Bronchial smooth muscle cell (primary cell): Measurements from ENCODE around the gene NAA60. TPM values are rescaled to one million over a fixed set of nuclear protein-coding genes. Genes with fewer than 3 reads are reported as not detected.

Experiments
- total RNA-seq: library from RNA; depleted of rRNA; stranded (reverse); fragments of >200 nt; gene quantifications from 2 replicates; pipeline ENCODE4 v1.2.1, GENCODE V29; 2014

The NAA60 gene
- 8.4 and 14.6 TPM in 2 replicates for total RNA-seq

DNA sequence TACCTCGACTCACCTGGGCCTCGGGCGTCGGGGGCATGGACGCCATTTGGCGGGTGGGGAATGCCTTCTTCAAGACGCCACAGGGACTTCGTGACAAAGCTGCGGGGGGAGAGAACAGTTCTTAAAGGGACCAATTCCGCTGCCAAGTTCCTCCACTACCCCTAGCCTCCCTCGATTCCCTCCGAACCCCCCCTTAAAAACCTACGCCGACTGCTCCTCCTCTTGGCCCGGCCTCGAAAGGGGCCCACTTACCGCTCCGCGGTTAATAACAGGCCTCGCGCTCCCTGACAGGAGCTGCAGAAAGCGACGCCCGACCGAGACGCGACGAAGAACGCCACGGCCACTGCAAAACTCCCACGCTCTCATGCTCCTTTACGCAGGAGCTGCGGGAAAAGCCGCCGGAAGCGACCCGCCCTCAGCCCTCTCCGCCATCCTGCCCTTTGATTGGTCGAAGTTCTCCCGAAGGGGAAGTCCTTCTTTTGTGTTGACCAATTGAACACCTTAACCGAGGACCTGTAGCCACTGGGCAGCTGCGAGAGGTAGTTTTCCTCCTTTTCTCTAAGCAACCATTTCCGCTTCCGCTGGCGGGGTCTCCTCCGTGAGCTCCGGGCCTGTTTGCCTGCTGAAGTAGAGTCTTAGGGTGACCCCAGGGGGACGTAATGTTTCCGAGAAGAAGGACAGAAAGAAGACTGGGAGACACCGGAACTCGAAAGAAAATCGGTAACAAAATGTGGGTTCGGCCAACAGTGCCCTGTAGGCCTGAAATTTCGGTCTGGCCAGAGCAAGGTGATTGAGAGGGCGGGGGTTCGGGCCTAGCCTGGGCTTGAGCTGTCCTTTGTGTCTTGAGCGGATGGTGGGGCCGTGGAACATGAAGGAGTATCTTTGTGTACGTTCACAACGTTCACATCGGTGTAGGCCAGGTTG, at the start of gene NAA60, which contains the start of gene ZNF597:
NAA60 (plus strand) TSS at position 573 of the 924 bp plus-strand sequence. CDS start 32,548 bp downstream, outside the sequence.
ZNF597 (minus strand) TSS at position 397 of the 924 bp plus-strand sequence; CDS start at position 46, 351 bp downstream.

DNA sequence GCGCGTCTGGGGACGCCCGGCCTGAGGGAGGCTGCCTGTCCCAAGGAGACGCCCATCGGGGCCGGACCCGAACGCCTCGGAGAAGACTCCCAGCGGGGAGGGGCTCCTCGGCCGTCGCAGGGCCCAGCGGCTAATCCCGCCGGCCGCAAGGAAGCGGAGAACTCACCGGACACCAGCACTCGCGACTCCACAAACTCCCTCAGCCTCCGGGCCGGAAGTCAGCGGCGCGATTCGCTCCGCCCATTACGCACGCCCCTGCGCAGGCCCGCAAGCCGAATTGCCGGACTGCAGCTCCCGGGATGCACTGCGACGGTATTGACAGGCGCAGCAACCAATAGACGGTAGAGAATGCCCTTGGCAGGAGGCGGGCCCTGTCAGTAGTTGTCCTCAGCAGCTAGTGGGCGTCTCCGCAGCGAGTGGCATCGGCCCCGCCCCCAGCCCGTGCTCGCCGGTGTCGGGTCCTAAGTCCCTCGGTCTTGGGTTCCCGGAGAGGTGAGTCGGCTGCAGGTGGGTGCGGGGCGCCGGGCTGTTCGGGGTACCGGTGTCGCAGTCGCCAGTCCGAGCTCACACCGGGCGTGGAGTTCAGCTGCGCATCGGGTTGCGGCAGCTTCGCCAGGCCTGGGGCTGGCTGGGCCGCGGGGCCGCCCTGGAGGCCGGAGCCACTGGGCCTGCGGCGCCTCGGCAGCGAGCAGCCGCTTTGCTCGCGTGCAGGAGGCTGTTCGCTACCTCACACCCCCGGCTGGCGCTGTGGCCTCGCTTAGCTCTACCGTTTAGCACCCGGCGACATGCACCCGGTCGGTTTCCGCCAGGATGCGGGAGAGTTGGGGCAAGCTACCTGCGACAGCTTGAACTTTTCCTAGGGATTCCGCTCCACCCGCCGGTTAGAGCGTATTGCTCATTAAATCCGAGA, 42.4 kb upstream of the NAA60 start, which contains the start of the genes ZNF174 and ZSCAN32:
ZNF174 (plus strand) TSS at position 437 of the 910 bp plus-strand sequence. CDS start 790 bp downstream, outside the sequence.
ZSCAN32 (minus strand) TSS at position 226 of the 910 bp plus-strand sequence. CDS start 3,447 bp downstream, outside the sequence.

DNA sequence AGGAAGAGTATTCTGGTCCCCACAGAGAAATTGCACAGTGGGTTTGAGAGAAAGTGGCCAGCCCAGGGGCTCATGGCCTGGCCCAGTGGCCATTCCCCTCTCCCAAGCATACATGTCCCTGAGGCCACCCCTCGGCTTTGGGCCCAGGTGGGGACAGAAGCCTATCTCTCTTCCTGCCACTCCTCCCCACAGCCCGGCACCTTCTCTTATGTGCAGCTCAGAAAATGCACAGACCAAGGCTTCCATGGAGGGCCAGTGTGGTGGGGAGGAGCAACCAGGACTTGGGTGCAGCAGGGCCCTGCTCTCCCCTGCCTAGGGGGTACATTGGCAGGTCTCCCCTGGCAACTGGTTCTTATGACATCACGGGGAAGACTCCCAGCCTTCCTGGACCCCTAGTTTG, 51.7 kb downstream of the NAA60 start, which contains the start of gene C16orf90:
C16orf90 (minus strand) TSS at position 314 of the 400 bp plus-strand sequence; CDS start at position 246, 68 bp downstream.

Other genes starting within 250 kb of the NAA60 start
- gene ZNF200, start 208.5 kb upstream of the NAA60 start, total RNA-seq: 6.0 and 6.3 TPM in 2 replicates
- under 0.01 and 0.09 TPM in 2 replicates for gene MEFV, start 187.0 kb upstream of the NAA60 start, total RNA-seq
- gene ZNF263, start 160.2 kb upstream of the NAA60 start, total RNA-seq: 30.0 and 30.6 TPM in 2 replicates
- gene TIGD7, start 138.2 kb upstream of the NAA60 start, total RNA-seq: 4.4 and 8.5 TPM in 2 replicates
- 16.7 and 18.3 TPM in 2 replicates for gene ZNF75A, start 138.2 kb upstream of the NAA60 start, total RNA-seq
- gene OR2C1, start 87.8 kb upstream of the NAA60 start, total RNA-seq: 0.16 and 0.43 TPM in 2 replicates
- 6.2 and 9.1 TPM in 2 replicates for gene ZSCAN32, start 42.7 kb upstream of the NAA60 start, total RNA-seq
- gene ZNF174, start 42.5 kb upstream of the NAA60 start, total RNA-seq: 4.8 and 6.3 TPM in 2 replicates
- gene ZNF597, start 176 bp upstream of the NAA60 start, total RNA-seq: 1.1 and 1.3 TPM in 2 replicates
- not detected in 2 replicates for gene C16orf90, start 51.8 kb downstream of the NAA60 start, total RNA-seq
- 21.8 and 45.3 TPM in 2 replicates for gene CLUAP1, start 57.3 kb downstream of the NAA60 start, total RNA-seq
- under 0.01 TPM in 2 replicates for gene NLRC3, start 133.7 kb downstream of the NAA60 start, total RNA-seq
- 1.6 and 2.5 TPM in 2 replicates for gene SLX4, start 167.9 kb downstream of the NAA60 start, total RNA-seq
- 19.7 and 23.3 TPM in 2 replicates for gene DNASE1, start 211.0 kb downstream of the NAA60 start, total RNA-seq